Inflammatory macrophage (primary cell): ENCODE data around the gene DNAH14.
"Not testable (repeated sequence)": the region's sequence is repeated elsewhere in the genome, so short reads cannot be mapped to it uniquely, and the experiment has no call there.

Experiments
- DNase-seq, 2 donors: peaks; one replicate each; pipeline ENCODE4 v3.0.0-alpha.2; 2020 to 2022

DNAH14 gene

DNA sequence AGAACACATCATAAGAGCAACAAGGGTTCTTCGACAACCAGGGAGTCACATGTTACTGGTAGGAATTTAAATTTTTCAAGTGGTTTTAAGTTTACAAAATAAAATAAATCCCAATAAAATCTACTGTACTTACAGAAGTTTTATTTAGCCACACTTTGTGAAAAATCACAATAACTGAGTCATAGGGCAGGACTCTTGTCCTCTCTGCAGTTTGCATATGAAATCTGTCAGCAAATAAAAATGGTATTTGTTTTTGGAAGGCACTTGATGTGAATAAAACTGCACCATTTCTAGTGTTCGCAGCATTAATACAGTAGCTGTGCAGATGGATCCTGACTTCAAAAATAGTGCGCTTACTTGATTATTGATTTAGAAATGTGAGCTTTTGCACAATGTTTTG, 348.0 kb downstream of the DNAH14 start:
- DNase-seq, result no peak

DNA sequence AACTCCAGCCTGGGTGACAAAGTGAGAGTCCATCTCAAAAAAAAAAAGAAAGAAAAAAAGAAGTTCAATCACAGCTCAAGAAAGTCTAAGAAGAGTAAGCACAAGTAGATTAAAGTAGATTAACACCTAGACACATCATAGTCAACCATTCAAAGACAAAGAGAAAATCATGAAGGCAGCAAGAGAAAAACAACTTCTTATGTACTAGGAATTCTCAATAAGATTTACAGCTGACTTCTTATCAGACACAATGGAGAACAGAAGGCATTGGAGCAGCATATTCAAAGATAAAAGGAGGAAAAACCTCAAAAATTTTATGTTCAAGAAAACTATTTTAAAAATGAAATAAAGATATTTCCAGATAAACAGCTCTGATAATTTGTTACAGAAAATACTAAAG, 351.1 kb downstream of the DNAH14 start:
- no peak for DNase-seq

DNA sequence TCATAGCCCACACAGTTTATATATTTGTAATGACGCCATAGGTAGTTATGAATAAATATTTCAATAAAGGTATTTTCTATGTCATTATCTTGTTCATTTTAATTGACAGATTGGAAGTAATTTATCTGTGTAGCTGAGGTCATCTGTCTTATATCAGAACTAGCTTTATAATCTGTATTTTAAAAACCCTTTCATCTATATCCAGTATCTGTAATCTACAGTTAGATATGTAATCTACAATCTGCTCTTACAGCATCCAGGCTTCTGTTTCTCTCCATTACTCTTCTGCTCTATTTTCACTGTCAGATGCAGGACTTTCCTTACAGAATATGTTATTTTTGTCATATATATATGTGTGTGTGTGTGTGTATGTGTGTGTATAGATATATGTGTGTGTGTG, 360.8 kb downstream of the DNAH14 start:
- DNase-seq, result no peak

DNA sequence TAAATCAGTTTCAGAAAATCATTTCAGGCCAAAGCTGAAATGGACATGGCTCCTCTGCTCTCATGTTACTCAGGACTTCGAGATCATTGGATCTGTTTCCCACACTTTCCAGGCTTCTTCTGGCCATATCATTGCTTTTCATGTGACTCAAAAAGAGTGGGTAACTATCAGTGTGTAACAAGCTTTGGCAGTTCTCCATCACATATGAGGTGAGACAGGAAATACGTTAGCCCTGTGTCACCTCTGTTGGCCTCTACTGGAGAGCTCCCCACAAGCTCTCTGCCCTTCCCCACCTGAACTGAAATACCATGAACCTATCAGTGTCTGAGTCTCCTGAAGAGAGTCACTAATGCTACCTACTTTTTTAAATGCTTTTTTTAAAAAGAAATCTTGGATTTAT, 370.1 kb downstream of the DNAH14 start:
- no peak for DNase-seq

DNA sequence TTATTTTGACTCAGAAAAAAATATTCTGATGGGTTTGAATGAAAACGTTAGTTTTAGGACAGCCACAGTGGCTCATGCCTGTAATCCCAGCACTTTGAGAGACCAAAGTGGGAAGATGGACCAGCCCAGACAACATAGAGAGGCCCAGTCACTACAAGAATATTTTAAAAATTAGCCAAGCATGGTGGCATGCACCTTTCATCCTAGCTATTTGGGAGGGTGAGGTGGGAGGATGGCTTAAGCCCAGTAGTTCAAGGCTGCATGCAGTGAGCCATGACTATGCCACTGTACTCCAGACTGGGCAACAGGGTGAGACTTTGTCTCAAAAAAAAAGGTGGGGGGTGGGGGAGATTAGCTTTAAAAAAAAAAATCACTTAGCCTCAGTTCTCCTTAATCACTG, 370.9 kb downstream of the DNAH14 start:
- no peak for DNase-seq

DNA sequence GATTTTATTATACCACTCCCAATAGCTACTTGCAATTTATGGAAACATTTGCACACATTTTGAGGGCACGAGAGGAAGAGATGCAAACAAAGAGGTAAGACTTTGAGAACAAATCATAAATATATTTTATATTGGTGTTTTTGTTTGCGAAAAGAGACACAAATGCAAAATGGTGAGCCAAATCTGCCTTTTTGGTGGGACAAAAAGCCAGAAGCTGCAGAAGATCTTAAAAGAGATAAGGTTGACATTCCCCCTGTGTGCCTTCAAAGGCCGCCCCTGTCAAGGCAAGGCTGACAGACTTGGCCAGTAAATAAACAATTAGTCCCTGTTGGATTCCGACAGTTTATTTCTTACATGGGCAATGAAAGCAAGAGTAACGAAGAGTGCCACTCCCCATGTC, 375.5 kb downstream of the DNAH14 start:
- DNase-seq, result no peak

DNA sequence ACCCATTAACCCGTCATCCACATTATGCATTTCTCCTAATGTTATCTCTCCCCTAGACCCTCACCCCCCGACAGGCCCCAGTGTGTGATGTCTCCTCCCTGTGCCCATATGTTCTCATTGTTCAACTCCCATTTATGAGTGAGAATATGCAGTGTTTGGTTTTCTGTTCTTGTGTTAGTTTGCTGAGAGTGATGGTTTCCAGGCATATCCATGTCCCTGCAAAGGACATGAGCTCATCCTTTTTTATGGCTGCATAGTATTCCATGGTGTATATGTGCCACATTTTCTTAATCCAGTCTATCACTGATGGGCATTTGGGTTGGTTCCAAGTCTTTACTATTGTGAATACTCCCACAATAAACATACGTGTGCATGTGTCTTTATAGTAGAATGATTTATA, 381.1 kb downstream of the DNAH14 start:
- DNase-seq, result not testable (repeated sequence)

DNA sequence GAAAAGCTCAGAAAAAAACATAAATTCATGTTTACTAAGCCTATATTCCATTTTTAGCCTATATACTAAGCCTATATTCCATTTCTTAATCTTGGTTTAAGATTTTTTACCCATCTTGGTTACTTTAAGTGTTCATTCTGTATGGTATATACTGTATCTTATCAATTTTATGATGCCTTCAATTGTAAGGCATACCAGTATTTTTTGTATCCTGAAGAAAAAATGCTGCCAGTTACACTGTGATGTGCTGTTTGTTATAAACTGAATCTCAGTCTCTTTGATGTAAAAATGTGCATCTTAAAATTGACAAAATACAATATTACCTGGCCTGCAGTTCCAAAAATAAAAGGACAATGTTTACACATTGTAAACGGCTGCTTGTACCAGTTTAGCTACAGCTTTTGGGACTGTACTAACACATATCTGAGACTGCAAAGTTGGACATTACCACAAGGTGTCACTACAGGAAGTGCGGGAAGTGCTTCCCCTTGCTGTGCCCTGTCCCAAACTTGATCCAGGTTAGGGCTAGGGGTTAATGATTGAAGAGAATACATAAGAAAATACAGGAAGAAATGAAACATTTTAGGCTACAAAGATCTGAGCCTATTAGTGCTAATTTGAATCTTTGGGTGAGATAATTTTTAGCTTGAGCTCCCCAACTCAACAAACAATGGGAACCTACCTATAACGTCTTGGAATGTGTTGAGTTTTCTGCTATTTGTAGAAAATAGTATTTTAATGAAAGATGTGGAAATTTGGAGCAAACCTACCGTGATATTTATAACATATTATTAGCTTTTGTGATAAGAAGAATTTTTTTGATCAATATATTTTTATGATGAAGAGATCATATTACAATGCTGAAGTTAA, 389.5 kb downstream of the DNAH14 start:
- DNase-seq, result peak; percentile 60 to 68

DNA sequence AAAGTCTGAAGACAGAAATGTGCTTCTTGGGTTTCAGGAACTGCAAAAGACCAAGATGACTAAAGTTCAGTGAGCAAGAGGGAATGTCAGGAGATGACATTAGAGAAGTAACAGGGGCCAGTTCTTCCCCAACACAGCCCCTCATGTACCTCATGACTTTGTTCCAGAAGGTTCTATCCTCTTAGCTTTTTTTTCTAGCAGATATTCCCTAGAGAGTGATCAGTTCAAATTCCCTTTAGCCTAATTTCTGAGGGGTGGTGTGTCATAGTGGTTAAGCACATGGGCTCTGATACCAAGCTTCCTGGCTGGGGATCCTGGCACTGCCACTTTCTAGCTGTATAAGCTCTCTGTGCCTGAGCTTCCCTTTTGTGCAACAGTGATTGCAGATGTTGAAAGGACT, 390.4 kb downstream of the DNAH14 start:
- DNase-seq, result peak; percentile 72 to 73

DNA sequence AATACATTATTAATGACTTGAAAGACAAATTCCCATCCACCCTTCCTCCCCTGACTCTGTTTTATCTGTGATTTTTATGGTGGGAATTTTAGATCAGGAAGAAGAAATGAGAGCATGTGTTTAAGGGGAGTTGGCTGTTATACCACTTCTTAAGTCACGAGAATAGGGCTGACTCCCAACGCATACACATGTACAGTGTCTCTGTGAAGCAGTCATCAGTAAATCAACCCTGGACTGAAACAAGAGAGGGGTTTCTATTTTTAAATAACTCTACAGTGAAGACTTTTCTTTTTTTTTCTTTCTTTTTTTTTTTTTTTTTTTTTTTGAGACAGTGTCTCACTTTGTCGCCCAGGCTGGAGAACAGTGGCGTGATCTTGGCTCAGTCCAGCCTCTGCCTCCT, 392.3 kb downstream of the DNAH14 start:
- DNase-seq, result no peak

DNA sequence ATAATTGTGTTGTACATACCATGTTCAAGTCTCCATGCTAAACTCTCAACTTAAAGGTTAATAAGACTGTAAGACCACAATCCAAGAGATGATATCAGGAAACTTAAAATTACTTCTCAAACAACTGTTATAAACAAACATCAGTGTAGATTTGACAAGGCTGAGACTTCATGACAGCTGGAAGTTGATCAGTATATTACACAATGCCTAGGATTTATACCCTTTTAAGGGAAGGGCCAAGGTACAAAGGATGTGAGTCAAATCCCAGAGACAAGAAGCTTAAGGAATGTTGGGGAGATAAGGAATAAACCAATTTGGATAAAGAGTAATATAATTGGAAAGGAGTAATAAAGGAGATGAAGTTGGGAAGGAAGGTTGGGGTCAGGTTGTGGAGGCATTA, 399.6 kb downstream of the DNAH14 start:
- no peak for DNase-seq

DNA sequence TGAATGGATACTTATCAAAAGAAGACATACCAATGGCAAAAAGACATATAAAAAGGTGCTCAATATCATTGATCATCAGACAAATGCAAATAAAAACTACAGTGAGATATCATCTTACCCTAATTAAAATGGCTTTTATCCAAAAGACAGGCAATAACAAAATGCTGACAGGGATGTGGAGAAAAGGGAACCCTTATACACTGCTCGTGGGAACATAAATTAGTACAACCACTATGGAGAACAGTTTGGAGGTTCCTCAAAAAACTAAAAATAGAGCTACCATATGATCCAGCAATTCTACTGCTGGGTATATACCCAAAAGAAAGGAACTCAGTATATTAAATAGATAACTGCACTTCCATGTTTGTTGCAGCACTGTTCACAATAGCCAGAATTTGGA, 400.5 kb downstream of the DNAH14 start:
- DNase-seq, result peak; percentile 59 to 66

DNA sequence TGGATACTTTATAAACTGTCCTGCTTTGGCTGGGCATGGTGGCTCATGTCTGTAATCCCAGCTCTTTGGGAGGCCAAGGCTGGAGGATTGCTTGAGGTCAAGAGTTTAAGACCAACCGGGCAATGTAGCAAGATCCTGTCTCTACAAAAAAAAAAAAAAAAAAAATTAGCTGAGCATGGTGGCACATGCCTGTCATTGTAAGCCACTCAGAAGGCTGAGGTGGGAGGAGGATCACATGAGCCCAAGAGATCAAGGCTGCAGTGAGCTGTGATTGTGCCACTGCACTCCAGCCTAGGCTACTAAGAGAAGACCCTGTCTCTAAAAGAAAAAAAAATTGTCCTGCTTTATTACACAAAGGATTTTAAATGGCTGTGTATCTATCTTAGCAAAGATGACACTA, 403.2 kb downstream of the DNAH14 start:
- DNase-seq, result peak; percentile 20 to 60

DNA sequence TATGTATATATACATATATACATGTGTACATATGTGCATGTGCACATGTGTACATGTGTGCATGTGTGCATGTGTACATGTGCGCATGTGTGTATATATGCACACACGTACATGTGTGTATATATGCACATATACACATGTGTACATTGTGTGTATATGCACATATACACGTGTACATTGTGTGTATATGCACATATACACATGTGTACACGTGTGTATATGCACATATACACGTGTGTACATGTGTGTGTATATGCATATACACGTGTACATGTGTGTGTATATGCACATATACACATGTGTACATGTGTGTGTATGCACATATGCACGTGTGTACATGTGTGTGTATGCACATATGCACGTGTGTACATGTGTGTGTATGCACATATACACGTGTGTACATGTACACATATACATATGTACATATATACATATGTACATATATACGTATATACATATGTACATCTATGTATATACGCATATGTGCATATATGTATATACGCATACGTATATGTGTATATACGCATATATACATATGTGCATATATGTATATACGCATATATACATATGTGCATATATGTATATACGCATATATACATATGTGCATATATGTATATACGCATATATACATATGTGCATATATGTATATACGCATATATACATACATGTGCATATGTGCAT, 405.8 kb downstream of the DNAH14 start:
- not testable (repeated sequence) for DNase-seq

DNA sequence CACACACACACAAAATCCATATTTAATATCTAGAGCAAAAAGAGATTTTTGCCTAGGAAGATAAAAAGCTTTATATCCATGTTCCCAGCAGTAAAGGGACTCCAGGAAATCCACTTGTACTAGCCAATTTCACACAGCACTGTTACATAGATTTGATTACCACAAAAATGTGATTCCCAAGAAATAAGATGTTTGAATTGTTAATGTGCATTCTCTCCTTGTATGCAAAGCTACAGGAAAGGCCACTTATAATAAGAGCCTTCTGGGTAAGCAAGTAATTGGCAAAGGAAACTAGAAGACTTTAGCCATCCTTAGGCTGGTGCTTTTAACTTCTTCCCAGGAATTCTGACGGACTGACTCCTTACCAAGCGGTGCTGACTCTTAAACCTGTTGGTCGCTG, 409.1 kb downstream of the DNAH14 start:
- no peak for DNase-seq

DNA sequence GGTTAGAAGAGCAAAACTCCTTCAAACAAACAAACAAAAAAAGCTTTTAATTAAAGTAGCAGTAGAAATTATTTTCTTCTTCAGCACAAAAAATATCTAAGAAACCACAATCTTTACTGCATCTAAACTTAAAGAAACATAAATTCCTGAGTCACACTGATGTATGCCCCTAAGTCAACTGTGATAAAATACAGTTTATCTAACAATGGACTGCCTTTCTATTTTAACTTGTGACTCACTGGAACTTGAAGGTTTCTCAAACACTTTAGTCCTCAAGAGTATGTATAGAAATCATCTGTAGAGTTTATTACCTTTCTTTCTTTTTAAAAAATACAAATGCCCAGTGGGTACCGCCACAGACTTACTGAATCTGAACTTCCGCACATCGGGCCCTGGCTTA, 412.2 kb downstream of the DNAH14 start:
- DNase-seq, result no peak

DNA sequence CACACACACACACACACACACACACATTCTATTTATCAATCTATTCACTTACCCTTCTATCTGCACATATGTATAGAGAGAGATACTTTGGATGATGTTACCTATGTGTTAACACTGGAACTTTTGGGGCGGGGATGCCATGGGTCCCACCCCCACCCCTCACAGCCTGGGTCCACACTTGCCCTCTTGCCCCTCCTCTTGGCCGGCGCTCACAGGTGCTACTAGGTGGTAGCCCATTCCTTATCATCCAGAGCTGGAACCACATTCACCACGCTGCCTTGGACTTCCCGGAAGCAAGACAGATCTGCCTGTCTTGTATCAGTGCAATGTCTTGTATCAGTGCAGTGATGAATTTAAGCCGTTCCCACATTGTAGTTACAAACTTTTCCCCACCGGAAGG, 413.2 kb downstream of the DNAH14 start:
- DNase-seq, result no peak

DNA sequence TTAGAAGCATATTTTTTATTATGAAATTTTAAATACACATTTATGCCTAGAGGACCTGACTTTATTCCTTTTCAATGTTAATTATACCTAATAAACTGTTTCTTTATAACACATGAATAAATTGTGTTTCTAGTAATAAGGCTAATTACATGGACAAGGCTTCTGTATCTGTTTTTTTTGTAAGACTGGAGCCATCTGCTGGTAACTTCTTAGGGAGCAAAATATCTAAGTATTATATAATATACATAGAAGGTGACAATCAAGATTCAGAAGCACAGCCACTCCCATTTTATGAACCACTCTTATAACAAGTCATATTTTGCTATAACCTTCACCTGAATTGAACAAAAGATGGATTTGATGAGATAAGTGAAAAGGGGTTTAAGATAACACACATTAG, 414.1 kb downstream of the DNAH14 start:
- peak; percentile 7 to 36 for DNase-seq

DNA sequence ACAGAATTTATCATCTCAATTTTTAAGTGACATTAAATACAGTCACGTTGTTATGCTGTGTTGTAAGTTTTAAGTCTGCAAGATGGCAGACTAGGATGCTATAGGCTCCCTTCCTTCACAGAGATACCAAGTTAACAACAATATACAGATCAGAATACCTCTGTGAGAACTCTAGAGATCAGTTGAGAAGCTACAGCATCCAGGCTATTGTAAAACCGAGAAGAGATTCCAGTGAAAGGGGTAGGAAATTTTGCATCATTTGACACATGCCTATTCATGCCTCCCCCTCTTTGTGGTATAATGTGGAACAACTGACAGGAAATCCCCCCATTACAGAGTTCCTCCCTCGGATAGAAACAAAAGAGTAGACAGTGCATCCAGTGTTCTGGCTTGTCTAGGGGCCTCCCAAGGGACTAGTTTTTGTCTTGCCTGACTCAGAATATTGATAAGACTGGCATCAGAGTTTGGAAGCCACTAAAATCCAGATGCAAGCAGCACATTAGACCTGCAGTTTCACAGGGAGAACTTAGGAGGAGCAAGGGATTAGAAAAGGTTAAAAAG, 417.7 kb downstream of the DNAH14 start:
- DNase-seq, result no peak

DNA sequence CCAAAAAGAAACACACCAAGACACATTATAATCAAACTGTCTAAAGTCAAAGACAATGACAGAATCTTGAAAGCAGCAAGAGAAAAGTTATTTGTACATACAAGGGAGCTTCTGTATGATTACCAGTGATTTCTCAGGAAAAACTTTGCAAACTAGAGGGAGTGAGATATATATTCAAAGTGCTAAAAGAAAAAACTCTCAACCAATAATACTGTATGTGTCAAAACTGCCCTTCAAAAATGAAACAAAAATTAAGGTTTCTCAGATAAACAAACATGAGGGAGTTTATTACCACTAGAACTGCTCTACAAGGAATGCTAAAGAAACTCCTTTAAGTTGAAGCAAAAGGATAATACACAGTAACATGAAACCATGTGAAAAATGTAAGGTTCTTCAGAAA, 418.9 kb downstream of the DNAH14 start:
- no peak for DNase-seq

DNA sequence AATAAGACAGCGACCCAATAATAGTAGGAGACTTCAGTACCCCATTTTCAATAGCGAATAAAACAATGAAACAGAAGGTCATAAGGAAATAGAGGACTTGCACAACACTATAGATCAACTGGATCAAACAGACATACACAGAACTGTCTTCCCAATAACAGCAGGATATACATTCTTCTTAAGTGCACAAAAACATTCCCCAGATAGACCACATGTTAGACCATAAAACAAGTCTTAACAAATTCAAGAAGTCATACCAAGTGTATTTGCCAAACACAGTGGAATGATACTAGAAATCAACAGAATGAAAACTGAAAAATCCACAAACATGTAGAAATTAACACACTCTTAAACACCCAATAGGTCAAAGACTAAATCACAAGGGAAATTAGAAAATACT, 420.4 kb downstream of the DNAH14 start:
- DNase-seq, result no peak

DNA sequence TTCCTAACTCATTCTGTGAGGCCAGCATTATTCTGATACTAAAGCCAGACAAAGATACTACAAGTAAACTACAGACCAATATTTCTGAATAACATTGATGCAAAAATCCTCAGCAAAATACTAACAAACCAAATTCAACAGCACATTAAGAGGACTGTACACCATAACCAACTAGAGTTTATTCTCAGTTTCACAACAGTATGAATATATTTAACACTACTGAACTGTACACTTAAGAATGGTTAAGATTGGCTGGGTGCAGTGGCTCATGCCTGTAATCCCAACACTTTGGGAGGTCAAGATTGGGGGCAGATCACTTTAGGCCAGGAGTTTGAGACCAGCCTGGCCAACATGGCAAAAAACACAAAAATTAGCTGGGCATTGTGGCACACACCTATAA, 421.4 kb downstream of the DNAH14 start:
- DNase-seq, result no peak

DNA sequence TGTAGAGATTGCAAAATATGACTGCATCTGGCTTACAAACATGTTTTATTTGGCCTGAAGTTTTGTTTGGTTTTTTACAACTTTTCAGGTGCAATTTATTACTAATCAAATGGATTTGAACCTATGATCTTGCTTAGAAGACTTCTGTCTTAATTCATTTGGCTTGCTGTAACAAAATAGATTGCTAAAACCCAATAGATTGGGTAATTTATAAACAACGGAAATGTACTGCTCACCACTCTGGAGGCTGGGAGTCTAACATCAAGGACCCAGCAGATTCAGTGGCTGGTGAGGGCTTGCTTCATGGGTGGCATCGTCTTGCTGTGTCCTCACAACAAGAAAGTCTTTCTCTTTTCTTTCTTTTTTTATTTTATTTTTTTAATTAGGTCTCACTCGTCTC, 425.4 kb downstream of the DNAH14 start:
- peak in 1 of 2 donors; percentile 16 for DNase-seq

DNA sequence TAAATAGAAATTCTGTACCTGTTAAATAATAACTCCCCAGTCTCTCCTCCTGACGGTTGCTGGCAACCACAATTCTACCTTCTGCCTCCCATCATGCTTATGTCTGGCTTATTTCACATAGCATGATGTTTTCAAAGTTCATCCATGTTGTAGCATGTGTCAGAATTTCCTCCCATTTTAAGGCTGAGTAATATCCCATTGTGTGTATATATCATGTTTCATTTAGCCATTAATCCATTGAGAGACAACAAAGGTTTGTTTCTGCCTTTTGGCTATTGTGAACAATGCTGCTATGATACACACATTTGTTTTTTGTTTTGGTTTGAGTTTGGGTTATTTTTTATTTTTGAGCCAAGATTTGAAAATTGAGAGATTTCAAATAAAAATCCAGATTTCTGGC, 426.4 kb downstream of the DNAH14 start:
- no peak for DNase-seq
